HUES48 (cell line): ENCODE data around the gene SAG.

Experiments used
- H3K27ac ChIP-seq: one replicate; pipeline ENCODE4 v1.7.0; 2013; ENCODE audit warnings: low read depth, low read length, inconsistent platforms
- H3K27me3 ChIP-seq: 2 replicates; pipeline ENCODE4 v1.6.1; 2013; ENCODE audit warnings: mild to moderate bottlenecking, low read length; ENCODE audit not compliant: control insufficient read depth, insufficient read depth
- H3K36me3 ChIP-seq: 2 replicates; pipeline ENCODE4 v1.6.1; 2013; ENCODE audit warnings: low read length; ENCODE audit not compliant: control insufficient read depth, insufficient read depth
- H3K4me1 ChIP-seq: 2 replicates; pipeline ENCODE4 v1.6.1; 2013; ENCODE audit warnings: mild to moderate bottlenecking, low read length; ENCODE audit not compliant: control insufficient read depth, insufficient read depth
- H3K4me3 ChIP-seq: 2 replicates; pipeline ENCODE4 v1.5.1; 2013; ENCODE audit warnings: mild to moderate bottlenecking, low read depth, low read length
- H3K9ac ChIP-seq: 2 replicates; pipeline ENCODE4 v1.6.1; 2013; ENCODE audit warnings: mild to moderate bottlenecking, low read depth, low read length, moderate library complexity
- H3K9me3 ChIP-seq: 2 replicates; pipeline ENCODE4 v1.6.1; 2013; ENCODE audit warnings: low read length; ENCODE audit not compliant: control insufficient read depth, insufficient read depth

The SAG gene

GRCh38 chr2:233346376-233346775 lies 38.8 kb downstream of the SAG start:
- Histone ChIP-seq H3K9me3 (no peaks in the 10 kb centered on the region), H3K27me3 (no peaks in the 10 kb centered on the region), H3K4me3 (no peak overlapping the region), H3K4me1 (no peaks in the 10 kb centered on the region), H3K36me3 (no peaks in the 10 kb centered on the region), H3K27ac (no peak overlapping the region), H3K9ac (no peak overlapping the region)

- H3K4me3 ChIP-seq = no peak overlapping the region
- H3K36me3 ChIP-seq = no peaks in the 10 kb centered on the region
- no peaks in the 10 kb centered on the region for H3K4me1 ChIP-seq
- no peak overlapping the region for H3K9ac ChIP-seq
- no peaks in the 10 kb centered on the region for H3K9me3 ChIP-seq
- no peaks in the 10 kb centered on the region for H3K27me3 ChIP-seq
- no peak overlapping the region for H3K27ac ChIP-seq
Measured at GRCh38 chr2:233346930-233347329, 39.3 kb downstream of the SAG start.

DNA sequence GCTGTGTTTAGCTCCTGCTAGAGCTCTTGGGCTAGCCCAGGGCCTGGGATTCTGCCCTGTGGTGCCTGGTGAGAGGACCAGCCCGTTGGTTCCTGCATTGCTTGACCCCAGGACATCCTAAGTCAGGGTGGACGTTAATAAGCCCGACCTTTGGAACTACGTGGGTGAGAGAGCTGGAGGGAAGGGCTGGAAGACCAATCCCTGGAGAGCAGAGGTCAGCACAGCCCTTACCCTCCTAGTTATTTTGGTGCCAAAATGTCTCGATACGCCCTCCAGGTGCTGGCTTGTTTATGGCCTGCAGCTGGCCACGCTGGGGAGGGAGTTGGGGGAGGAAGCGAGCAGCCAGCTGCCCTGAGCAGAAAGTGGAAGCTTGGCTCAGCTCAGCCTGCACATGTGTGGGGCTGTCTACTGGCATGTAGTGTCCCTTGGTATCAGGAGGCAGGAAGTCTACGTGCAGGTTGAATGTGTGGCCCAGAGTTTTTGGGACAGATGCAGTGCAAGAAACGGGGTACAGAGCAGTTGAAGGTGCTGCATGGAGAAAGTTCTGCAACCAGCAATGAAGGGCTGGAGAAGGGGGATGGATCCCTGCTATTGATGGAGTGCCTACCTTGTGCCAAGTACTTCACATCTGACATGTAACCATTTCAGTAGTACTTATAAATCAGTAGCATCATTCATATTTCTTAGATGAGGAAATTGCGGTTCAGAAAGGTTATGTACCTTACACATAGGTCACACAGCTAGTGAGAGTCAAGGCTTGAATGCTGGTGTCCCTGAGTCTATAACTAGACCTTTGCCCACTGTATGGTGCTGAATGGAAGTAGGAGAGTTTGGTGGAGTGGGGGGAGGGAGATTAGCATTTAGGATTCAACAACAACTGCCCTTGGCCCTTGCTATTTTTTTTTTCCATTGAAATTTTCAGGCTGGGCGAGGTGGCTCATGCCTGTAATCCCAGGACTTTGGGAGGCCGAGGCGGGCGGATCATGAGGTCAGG lies 41.7 kb downstream of the SAG start:
- H3K9ac ChIP-seq = no peak overlapping the region
- H3K4me1 ChIP-seq = no peaks in the 10 kb centered on the region
- no peak overlapping the region for H3K27ac ChIP-seq
- H3K4me3 ChIP-seq = no peak overlapping the region
- peaks cover 12% of the 10 kb centered on the region for H3K27me3 ChIP-seq
- H3K36me3 ChIP-seq = no peaks in the 10 kb centered on the region
- no peaks in the 10 kb centered on the region for H3K9me3 ChIP-seq

DNA sequence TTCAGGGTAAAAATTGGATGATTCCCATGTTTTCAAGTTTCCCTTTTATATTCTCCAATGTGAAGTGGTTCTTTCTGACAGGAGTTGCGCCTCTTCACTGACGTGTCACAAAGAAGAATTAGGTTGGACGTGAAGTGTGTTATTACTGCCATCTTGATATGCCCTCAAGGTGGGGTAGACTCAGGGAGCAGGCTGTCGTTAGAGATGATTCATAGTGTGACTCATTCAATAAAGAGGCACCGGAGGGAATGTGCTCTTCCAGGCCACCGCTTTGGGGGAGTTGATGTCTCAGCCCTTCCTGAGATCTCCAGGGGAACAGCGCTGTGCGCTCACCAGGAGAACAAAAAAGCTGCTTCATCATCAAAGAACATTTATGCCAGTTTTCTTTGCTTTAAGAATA lies 43.1 kb downstream of the SAG start:
- H3K27ac ChIP-seq = no peak overlapping the region
- H3K36me3 ChIP-seq = no peaks in the 10 kb centered on the region
- no peak overlapping the region for H3K9ac ChIP-seq
- H3K4me3 ChIP-seq = no peak overlapping the region
- no peaks in the 10 kb centered on the region for H3K9me3 ChIP-seq
- peaks cover 2% of the 10 kb centered on the region; the same call in 1 of the 2 replicates for H3K4me1 ChIP-seq
- H3K27me3 ChIP-seq = peaks cover 22% of the 10 kb centered on the region

GRCh38 chr2:233351423-233351822 lies 43.8 kb downstream of the SAG start:
- H3K4me1 ChIP-seq = peaks cover 2% of the 10 kb centered on the region; the same call in 1 of the 2 replicates
- H3K27ac ChIP-seq = no peak overlapping the region
- H3K9ac ChIP-seq = no peak overlapping the region
- no peaks in the 10 kb centered on the region for H3K9me3 ChIP-seq
- peaks cover 26% of the 10 kb centered on the region for H3K27me3 ChIP-seq
- no peak overlapping the region for H3K4me3 ChIP-seq
- H3K36me3 ChIP-seq = no peaks in the 10 kb centered on the region

- Histone ChIP-seq H3K36me3 (no peaks in the 10 kb centered on the region; the same call in 1 of the 2 replicates), H3K27ac (no peak overlapping the region), H3K4me3 (no peak overlapping the region), H3K9me3 (no peaks in the 10 kb centered on the region), H3K9ac (no peak overlapping the region), H3K27me3 (peaks cover 26% of the 10 kb centered on the region), H3K4me1 (peaks cover 2% of the 10 kb centered on the region; the same call in 1 of the 2 replicates)
Measured at GRCh38 chr2:233352141-233352842, 44.7 kb downstream of the SAG start.

DNA sequence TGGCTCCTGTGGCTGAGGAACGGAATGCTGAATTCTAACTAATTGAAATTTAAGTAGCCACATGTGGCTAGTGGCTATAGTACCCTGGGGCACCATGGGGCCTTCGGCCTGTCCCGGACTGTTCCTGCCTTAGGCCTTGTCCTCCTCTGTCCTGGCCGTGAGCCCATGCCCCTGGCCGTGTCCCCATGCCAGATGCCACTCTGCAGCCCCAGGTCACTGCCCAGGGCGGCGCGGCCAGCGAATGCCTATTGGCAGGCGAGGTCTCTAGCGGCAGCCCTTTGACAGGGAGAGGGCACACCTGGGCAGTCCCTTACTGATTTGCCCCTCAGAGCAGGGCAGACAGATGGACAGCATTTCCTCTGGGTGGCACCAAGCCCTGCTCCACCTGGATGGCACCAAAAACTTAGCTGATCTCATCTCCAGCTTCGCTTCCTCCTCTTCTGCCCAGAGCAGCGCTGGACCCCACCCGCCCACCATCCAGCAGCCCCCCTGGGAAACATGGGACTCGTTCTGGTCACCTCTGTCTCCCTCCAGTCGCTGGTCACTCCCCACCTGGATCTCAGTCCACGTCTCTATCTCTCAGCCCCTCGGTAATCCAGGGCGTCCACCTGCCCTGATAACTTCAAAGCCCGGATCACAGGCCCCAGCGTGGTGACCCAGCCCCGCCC lies 45.6 kb downstream of the SAG start:
- Histone ChIP-seq H3K36me3 (no peaks in the 10 kb centered on the region; the same call in 1 of the 2 replicates), H3K4me3 (peak overlapping the region; percentile 82), H3K9me3 (no peaks in the 10 kb centered on the region), H3K9ac (no peak overlapping the region), H3K4me1 (peaks cover 2% of the 10 kb centered on the region; the same call in 1 of the 2 replicates), H3K27me3 (peaks cover 26% of the 10 kb centered on the region), H3K27ac (no peak overlapping the region)

- H3K27ac ChIP-seq = peak within 1 kb of the TSS; percentile 11
- peaks cover 26% of the 10 kb centered on the region for H3K27me3 ChIP-seq
Measured at GRCh38 chr2:233353769-233354499, 46.3 kb downstream of the SAG start, which contains the start of gene DGKD. TSS of gene DGKD (plus strand) at chr2:233354494. CDS start at chr2:233354519, 25 bp downstream.

GRCh38 chr2:233354500-233354924 lies 46.9 kb downstream of the SAG start:
- Histone ChIP-seq H3K36me3 (no peaks in the 10 kb centered on the region; the same call in 1 of the 2 replicates), H3K9me3 (no peaks in the 10 kb centered on the region), H3K9ac (peak overlapping the region; percentile 59; the same call in 1 of the 2 replicates), H3K4me3 (peak overlapping the region; percentile 86; the same call in 1 of the 2 replicates), H3K27ac (no peak overlapping the region), H3K27me3 (peaks cover 26% of the 10 kb centered on the region), H3K4me1 (peaks cover 2% of the 10 kb centered on the region; the same call in 1 of the 2 replicates)

More at GRCh38 chr2:233353769-233354499, 46.3 kb downstream of the SAG start, which contains the start of gene DGKD:
- Histone ChIP-seq H3K4me3 (peak within 1 kb of the TSS; percentile 86), H3K4me1 (peaks cover 2% of the 10 kb centered on the region; the same call in 1 of the 2 replicates), H3K9ac (peak within 1 kb of the TSS; percentile 59; the same call in 1 of the 2 replicates), H3K9me3 (no peaks in the 10 kb centered on the region), H3K36me3 (no peaks in the 10 kb centered on the region; the same call in 1 of the 2 replicates)
